Measurements from ENCODE around the gene U2AF2.

- TF ChIP-seq CTCF (IDR thresholded peaks at IDR 0.05) = no peak
- TF ChIP-seq POLR2A (IDR thresholded peaks at IDR 0.05) = no peak
These were observed 9.2 kb downstream of the U2AF2 start for GRCh38 chr19:55663846-55664536.
